NT2/D1 (cell line): ENCODE measurements around the gene HSD17B1.

Experiments used
- SUZ12 ChIP-seq: IDR thresholded peaks from 2 replicates; pipeline ENCODE4 v1.6.1; 2011; ENCODE audit not compliant: insufficient read length, insufficient read depth; ENCODE audit errors: extremely low read depth
- YY1 ChIP-seq: IDR thresholded peaks from 2 replicates; pipeline ENCODE4 v1.6.1; 2011; ENCODE audit not compliant: insufficient read length, insufficient read depth
- ZNF274 ChIP-seq: IDR thresholded peaks from 2 replicates; pipeline ENCODE4 v1.6.1; 2011; ENCODE audit warnings: mild to moderate bottlenecking, low read depth, low read length

- TF ChIP-seq SUZ12 (no peak), ZNF274 (no peak), YY1 (no peak)
These were observed 26.7 kb upstream of the HSD17B1 start for GRCh38 chr17:42526031-42526444.
